Esophagus squamous epithelium (tissue), 5 donors: ENCODE data around the gene DNAL4. TPM values are rescaled to one million over a fixed set of nuclear protein-coding genes. Genes with fewer than 3 reads are reported as not detected.

ENCODE experiments used
- DNase-seq: peaks from one replicate; lab custom pipeline; 2025; lab: John Stamatoyannopoulos, UW
- H3K27ac ChIP-seq, 4 donors: fragments of 200-600 bp; sonication (generic); one replicate each; pipeline ENCODE4 v1.5.1; 2016 to 2019; ENCODE audit warnings: mild to moderate bottlenecking in 1 of 4
- H3K27me3 ChIP-seq, 4 donors: fragments of 200-600 bp; sonication (generic); 1 replicate in 3 of 4; 2 replicates in 1 of 4; pipeline versions ENCODE4 v1.5.1 to v1.6.0; 2017 to 2021; ENCODE audit warnings: antibody characterized with exemption in 1 of 4
- H3K36me3 ChIP-seq, 3 donors: fragments of 200-600 bp; sonication (generic); one replicate each; pipeline ENCODE4 v1.5.1; 2016 to 2019
- H3K4me1 ChIP-seq, 3 donors: fragments of 200-600 bp; sonication (generic); one replicate each; pipeline ENCODE4 v1.5.1; 2017 to 2019
- H3K4me3 ChIP-seq, 4 donors: fragments of 200-600 bp; sonication (generic); 1 replicate in 3 of 4; 2 replicates in 1 of 4; pipeline ENCODE4 v1.5.1; 2016 to 2019; ENCODE audit warnings: mild to moderate bottlenecking in 2 of 4, moderate library complexity in 1 of 4
- H3K9me3 ChIP-seq, 3 donors: fragments of 200-600 bp; sonication (generic); one replicate each; pipeline ENCODE4 v1.5.1; 2016 to 2019
- POLR2A ChIP-seq, 4 donors: fragments of 450-650 bp; IDR thresholded peaks; one replicate each; pipeline ENCODE4 v1.6.1; 2017; ENCODE audit warnings: antibody characterized with exemption in 4 of 4, mild to moderate bottlenecking in 4 of 4, moderate library complexity in 3 of 4
- WGBS, 2 donors: methylation state at CpG; one replicate each; pipeline ENCODE4 v1.1.5; 2018; 5-methylcytosine and 5-hydroxymethylcytosine counted together
- intact Hi-C: fragments of 100-400 bp; cut with DNase I; formaldehyde crosslinking; loops from one replicate; pipeline ENCODE4 v1.15.0; 2022
- total RNA-seq, 4 donors: library from RNA; depleted of rRNA; stranded (reverse); fragments of >200 nt; gene quantifications; one replicate each; pipeline ENCODE4 v1.1.0, GENCODE V29; 2016
- TF ChIP-seq, protein P1 (sequence below), 6 experiments: fragments of 450-650 bp in 4 of 6; fragments of 200-600 bp in 2 of 6; sonication (generic) in 2 of 6; IDR thresholded peaks; one replicate each; pipeline ENCODE4 v1.5.1; 2016 to 2019; ENCODE audit warnings: antibody characterized with exemption in 6 of 6, mild to moderate bottlenecking in 4 of 6, moderate library complexity in 4 of 6
- donor health status: DM: yes; HTN: yes; CAD: no.

Gene DNAL4
- total RNA-seq, 4 donors from 2014 or later, result 7.3 to 15.5 (median 13.7) TPM

DNA sequence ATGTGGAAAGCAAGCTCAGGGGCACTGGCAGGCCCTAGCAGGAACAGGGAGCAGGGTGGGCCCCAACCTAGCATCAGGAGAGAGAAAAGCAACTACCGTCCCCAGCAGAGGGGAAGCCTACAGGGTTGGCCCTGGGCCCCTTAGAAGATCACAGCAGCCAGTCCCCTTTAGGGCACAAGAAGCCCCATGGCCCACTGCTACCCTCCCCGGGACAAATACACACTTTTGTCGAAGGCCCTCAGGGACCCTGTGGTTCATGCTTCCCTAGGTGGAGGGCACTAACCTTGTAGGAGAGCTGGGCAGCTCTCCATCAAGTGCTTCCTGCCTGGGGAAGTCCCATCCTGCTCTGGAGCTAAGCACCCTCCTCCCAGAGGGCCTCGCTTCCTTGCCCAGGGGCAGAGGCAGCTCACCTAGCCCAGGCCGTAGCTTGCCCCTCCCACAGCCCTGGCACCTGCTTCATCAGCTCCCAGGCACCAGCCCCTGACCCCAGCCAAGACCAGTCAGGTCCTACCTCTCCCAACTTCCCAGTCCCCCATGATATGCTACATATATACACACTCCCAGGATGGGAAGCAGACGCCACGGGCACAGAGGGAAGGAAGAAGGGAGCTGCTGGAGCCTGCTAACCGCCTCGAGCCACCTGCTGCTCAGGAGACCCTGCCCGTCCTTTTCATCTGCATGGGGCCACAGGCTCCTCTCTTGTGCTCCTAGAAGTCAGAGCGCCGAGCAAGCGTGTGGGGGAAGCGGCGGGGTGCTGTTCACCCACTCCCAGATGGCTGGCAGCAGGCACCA is 58.3 kb downstream of the DNAL4 start:
- no peak for DNase-seq
- peaks cover 21 to 54% (median 27%) of the 10 kb centered on the region in 3 donors for H3K4me1 ChIP-seq
- no peaks in the 10 kb centered on the region for H3K27me3 ChIP-seq

DNA sequence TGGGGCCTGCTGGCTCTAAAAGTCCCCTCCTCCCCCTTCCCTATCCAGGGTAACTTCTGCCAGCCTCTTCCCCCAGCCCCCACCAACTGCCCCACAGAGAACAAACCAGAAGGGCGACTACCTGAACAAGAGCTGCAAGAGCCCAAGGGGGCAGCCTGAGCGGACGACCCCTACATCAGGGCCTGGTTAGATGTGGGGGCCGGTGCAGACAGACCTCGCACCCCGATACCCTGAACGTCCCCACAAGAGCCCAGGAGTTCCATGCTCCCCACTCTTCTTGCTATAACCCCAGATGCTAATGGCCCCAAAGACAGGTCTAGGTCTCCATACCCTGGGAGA is 58.8 kb downstream of the DNAL4 start:
- H3K4me3 ChIP-seq, result no peak overlapping the region
- H3K4me1 ChIP-seq, result peaks cover 21 to 54% (median 27%) of the 10 kb centered on the region in 3 donors
- 83% methylated on average over 1 of the region's 7 CpGs; no CpG with 5 or more reads in 1 of the 2 donors for WGBS, 2 donors
- intact Hi-C loops, result no loop called here
- H3K27ac ChIP-seq, result peak overlapping the region in 3 of 4 donors; percentile 75 to 83 (median 82)
- no peaks in the 10 kb centered on the region for H3K27me3 ChIP-seq
- H3K36me3 ChIP-seq, result peaks cover 62 to 88% (median 70%) of the 10 kb centered on the region in 3 donors
- TF ChIP-seq POLR2A (IDR thresholded peaks at IDR 0.05), result no peak
- no peaks in the 10 kb centered on the region for H3K9me3 ChIP-seq
- no peak for DNase-seq

More for the DNA sequence above, 58.3 kb downstream of the DNAL4 start:
- TF ChIP-seq POLR2A (IDR thresholded peaks at IDR 0.05), result no peak
- TF ChIP-seq, protein P1, sequence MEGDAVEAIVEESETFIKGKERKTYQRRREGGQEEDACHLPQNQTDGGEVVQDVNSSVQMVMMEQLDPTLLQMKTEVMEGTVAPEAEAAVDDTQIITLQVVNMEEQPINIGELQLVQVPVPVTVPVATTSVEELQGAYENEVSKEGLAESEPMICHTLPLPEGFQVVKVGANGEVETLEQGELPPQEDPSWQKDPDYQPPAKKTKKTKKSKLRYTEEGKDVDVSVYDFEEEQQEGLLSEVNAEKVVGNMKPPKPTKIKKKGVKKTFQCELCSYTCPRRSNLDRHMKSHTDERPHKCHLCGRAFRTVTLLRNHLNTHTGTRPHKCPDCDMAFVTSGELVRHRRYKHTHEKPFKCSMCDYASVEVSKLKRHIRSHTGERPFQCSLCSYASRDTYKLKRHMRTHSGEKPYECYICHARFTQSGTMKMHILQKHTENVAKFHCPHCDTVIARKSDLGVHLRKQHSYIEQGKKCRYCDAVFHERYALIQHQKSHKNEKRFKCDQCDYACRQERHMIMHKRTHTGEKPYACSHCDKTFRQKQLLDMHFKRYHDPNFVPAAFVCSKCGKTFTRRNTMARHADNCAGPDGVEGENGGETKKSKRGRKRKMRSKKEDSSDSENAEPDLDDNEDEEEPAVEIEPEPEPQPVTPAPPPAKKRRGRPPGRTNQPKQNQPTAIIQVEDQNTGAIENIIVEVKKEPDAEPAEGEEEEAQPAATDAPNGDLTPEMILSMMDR (IDR thresholded peaks at IDR 0.05), result no peak
- intact Hi-C loops, result no loop called here
- 63 to 67% methylated on average over 3 to 6 of the region's 15 CpGs for WGBS, 2 donors
- Histone ChIP-seq H3K9me3 (no peaks in the 10 kb centered on the region), H3K27ac (peak overlapping the region in 2 of 4 donors; percentile 11 to 82), H3K4me3 (no peak overlapping the region), H3K36me3 (peaks cover 62 to 88% (median 70%) of the 10 kb centered on the region in 3 donors)

DNA sequence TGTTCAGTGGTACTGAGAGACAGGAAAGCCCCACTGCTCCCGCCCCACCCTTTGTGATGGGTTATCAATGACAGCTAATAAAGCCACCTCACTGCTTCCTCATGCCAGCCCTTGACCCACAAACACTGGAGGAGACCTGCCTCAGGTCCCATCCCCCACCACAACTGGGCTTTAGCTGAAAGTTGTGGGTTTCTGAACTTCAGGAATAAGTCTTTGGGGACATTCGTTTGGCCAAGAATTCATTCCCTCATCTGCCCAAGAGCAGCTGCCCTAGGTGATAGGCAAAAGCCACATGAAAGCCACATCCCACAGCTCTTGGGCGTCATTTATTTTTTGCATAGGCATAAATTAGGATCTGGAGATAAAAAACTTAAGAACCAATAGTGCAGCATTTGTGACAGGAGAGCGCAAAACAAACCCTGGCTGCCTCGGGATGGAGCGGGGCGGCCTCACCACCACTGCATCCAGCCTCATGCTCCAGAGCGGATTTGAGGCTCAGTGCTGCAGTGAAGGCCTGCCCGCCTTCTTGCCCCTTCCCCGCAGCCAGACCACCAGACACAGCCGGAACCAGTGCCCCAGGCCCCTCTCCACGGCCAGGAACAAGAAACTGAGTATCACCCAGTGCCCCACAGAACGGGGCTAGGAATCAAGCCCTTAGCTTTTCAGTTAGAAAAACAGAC is 59.4 kb downstream of the DNAL4 start:
- Histone ChIP-seq H3K4me1 (peaks cover 21 to 54% (median 27%) of the 10 kb centered on the region in 3 donors), H3K27me3 (no peaks in the 10 kb centered on the region), H3K36me3 (peaks cover 61 to 88% (median 70%) of the 10 kb centered on the region in 3 donors), H3K4me3 (no peak overlapping the region), H3K9me3 (no peaks in the 10 kb centered on the region), H3K27ac (peak overlapping the region in 3 of 4 donors; percentile 75 to 83 (median 82))
- no peak for TF ChIP-seq POLR2A (IDR thresholded peaks at IDR 0.05)
- TF ChIP-seq, protein P1 (IDR thresholded peaks at IDR 0.05), result no peak
- WGBS, 2 donors, result 86 to 89% methylated on average over 6 to 10 of the region's 13 CpGs
- intact Hi-C loops, result no loop called here
- no peak for DNase-seq

DNA sequence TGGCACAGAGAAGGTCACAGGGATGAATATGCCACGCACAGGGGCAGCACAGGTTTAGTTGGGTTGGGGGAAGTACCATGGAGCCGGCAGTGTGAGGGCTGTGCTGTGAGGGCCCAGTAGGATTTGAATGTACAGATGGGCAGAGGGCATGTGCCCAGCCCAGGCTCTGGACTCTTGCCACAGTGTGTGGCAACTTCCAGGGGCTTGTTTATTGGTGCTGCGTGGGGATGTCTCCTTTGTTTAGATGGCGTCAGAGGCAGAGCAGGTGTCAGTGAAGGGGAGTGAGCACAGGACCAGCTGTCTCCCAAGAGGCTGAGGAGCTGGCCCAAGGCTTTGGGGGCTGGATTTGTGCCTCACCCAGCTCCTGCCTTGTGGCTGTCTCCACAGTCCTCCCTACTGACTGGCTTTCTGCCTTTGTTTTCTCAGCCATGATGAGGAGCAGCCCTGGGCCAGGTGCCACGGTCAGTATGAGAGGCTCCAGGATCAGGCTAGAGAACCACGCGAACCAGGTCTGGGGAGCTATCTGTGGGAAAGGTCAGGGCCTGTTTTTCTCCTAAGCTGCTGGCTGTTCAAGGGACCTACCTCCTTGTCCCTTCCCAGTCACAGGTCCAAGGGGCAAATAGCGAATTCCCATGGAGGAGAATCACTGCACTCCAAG is 60.1 kb downstream of the DNAL4 start:
- Histone ChIP-seq H3K27me3 (no peaks in the 10 kb centered on the region), H3K36me3 (peaks cover 60 to 88% (median 70%) of the 10 kb centered on the region in 3 donors), H3K9me3 (no peaks in the 10 kb centered on the region), H3K4me1 (peaks cover 21 to 54% (median 27%) of the 10 kb centered on the region in 3 donors), H3K27ac (peak overlapping the region; percentile 60 to 83 (median 78)), H3K4me3 (no peak overlapping the region)
- no peak for DNase-seq
- 70 to 100% methylated on average over 1 to 4 of the region's 8 CpGs for WGBS, 2 donors
- TF ChIP-seq, protein P1 (IDR thresholded peaks at IDR 0.05), result no peak
- TF ChIP-seq POLR2A (IDR thresholded peaks at IDR 0.05), result no peak
- intact Hi-C loops, result no loop called here

DNA sequence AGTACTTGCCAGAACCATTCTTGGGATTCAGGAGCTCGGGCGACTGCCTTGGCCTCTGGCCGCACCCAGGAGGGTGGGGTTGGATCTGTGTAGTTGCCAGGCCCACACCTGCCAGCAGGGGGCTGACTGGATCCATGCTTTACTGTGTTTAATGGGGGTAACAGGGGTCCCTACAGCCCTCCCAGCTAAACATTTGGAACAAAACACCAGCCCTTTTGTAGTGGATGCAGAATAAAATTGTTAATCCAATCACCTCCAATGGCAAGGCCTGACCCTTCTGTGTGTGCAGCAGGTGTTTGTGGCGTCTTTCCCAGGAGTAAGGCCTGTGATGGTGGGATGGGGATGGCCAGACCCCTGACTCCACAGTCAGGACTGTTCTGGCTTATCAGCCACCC is 60.6 kb downstream of the DNAL4 start:
- DNase-seq, result no peak
- Histone ChIP-seq H3K27ac (peak overlapping the region; percentile 60 to 83 (median 78)), H3K4me1 (peaks cover 21 to 54% (median 27%) of the 10 kb centered on the region in 3 donors), H3K9me3 (no peaks in the 10 kb centered on the region), H3K27me3 (no peaks in the 10 kb centered on the region), H3K4me3 (no peak overlapping the region), H3K36me3 (peaks cover 60 to 88% (median 68%) of the 10 kb centered on the region in 3 donors)
- 34% methylated on average over 4 of the region's 4 CpGs; no CpG with 5 or more reads in 1 of the 2 donors for WGBS, 2 donors
- intact Hi-C loops, result no loop called here
- no peak for TF ChIP-seq POLR2A (IDR thresholded peaks at IDR 0.05)
- TF ChIP-seq, protein P1 (IDR thresholded peaks at IDR 0.05), result peak; percentile 74 to 89 (median 78)
